Measurements from ENCODE around the gene NCK2.

NCK2 gene

DNA sequence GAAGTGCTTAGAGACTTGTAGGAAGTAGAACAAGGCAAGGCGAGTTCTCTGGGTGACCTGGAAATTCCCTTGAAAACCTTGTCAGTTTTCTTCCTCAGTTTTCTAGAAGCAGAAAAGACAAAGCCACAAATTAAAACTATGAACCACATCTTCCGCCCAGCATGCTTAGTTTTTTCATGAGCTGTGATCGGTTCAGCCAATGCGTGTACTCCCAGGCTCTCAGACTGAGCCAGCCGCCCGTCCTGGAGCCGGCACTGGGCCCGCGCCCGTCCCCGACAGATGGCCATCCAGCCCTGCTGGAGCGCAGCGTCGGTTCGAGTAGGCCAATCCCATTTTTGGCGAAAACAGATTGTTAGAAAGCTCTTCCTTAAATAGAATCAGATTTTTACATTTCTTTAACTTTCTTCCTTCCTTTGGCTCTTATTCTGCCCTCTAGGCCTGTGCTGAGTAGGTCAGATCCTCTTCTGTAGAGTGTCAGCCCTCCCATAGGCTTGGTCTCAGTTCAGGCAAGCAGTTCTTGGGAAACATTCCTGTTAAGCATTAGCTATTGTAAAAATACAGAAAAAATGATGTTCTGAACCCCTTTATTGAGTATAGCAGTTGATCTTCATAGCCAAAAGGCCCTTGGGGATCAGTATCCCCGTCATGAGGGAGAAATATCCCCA, 112.5 kb downstream of the NCK2 start:
- DNase-seq = no peak

DNA sequence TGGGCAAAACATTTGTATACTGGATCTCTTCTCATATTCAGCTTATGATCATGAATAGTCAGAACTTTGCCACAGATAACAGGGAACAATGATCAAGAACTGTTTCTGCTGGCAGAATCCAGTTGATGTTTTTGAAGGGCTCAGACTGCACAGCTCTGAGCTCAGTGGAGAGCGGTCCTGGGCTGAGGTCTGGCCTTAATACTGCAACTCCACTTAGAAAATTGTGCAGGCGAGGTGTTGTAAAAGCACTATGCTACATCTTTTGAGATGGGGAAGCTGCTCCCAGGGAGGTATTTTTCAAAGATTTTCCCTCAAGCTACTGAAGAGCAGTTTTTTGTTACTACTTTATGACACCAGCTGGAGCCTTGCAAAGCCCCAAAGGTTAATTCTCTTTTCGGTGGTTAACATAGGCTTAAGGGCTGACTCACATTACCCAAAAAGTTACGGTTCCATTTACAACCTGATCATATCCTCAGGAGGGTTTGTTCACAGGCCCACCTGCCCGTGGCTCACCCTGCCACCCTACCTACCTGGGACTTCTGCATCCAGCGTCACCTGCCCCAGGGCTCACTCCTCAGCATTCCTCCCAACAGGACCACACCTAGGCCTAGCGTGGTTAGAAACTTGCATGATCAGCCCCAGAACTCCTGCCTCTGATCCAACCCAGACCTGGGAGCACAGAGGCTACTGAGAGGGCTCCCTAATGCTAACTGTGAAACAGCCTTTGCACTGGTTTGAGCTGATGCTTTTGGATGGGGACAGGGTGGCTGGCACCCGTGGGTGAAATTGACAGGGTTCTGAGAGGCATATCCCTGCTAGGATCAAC, 114.4 kb downstream of the NCK2 start:
- no peak for DNase-seq

GRCh38 chr2:105859694-105859951, 114.9 kb downstream of the NCK2 start:
- no peak for DNase-seq

GRCh38 chr2:105860567-105860966, 115.9 kb downstream of the NCK2 start:
- DNase-seq = no peak

- DNase-seq = no peak
Measured at GRCh38 chr2:105861200-105861599, 116.5 kb downstream of the NCK2 start.

DNA sequence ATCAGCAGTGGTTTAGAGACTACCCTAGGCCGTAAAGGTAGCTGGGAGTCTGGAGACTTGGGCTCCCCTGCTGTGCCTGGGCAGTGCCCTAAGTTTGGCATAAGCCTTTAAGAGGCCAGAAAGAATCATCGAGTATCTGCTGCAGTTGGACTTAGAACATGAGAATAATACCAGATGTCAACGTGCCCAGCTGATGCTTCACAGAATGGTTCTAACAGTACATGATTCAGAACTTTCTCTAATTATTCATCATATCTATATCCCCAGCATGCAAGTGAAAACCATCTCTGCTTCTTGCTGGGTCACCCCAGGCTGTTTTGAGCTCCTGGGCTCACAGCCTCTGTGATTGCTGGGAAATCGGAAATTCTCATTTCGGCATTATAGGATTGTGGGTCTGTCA, 118.1 kb downstream of the NCK2 start:
- DNase-seq = no peak

DNA sequence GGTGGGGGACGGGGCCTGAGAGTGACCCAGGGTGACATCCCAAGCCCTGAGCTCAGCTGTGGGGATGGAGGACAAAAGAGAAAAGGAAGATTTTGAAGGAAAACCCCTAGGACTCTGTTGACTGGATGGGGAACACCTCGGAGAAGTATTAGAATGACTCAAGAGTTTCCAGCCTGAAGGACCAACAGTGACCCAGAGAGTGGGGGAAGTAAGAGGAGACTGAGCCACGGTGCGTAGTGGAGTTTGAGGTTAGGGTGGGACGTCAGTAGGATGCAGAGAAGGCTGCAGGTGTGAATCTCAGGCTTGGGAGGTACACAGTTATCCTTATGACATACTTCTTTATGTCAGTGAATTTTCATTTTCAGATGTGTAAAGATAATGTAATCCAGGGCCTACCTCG, 119.5 kb downstream of the NCK2 start:
- DNase-seq = no peak

- DNase-seq = no peak
Measured at GRCh38 chr2:105865222-105865913, 120.7 kb downstream of the NCK2 start.

DNA sequence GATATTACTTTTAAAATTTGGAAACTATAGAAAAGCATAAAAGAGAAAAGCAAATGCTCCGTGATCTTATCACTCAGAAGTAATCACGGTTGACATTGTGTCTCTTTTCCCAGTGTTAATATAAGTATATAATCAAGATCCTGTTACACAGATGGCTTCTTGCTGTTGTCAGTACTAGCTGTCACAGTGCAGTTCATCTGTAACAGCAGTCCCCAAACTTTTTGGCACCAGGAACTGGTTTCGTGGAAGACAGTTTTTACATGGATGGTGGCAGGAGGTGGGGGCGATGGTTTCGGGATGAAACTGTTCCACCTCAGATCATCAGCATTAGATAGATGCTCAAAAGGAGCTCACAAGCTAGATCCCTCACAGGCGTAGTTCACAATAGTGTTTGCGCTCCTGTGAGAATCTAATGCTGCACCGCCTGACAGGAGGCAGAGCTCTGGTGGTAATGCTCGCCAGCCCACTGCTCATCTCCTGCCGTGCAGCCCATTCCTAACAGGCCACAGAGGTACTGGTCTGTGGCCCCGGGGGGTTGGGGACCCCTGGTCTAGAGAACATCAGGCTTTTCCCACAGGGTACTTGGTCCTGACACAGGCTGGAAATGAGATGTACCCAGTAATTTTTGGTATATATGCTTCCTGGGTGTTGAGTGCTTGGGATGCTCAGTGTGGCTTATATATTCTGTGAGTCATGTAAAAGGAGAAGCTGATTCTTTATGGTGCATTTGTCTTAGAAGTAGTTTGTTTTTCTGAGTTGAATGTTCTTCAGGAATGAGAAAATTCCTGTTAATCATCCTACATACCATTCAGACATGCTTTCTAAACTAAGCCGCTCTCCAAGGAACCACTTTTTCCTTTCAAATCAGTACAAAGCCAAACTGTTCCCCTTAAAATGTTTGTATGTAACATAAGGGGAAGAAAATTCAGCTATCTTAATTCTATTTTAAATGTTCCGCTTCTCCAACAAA, 121.8 kb downstream of the NCK2 start:
- no peak for DNase-seq

- no peak for DNase-seq
Measured at GRCh38 chr2:105867587-105867986, 122.9 kb downstream of the NCK2 start.

DNA sequence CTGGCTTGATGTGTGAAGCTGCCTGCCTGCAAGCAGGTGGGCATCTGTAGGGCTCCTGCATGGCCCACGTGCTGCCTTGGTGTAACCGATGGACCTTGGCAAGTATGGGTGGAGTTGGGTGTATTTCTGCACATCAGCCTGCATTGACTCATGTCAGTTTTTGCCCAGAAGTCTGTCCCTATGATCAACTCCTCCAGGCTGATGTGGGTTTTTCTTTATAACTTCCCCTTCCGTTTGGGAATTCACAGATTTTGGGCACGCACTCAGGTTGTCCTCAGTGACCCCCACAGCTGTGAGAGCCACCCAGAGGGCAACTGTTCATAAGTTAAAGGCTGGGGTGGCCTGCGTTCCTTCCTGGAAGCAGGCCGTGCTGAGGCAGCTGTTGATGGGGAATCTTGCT, 123.3 kb downstream of the NCK2 start:
- no peak for DNase-seq

DNA sequence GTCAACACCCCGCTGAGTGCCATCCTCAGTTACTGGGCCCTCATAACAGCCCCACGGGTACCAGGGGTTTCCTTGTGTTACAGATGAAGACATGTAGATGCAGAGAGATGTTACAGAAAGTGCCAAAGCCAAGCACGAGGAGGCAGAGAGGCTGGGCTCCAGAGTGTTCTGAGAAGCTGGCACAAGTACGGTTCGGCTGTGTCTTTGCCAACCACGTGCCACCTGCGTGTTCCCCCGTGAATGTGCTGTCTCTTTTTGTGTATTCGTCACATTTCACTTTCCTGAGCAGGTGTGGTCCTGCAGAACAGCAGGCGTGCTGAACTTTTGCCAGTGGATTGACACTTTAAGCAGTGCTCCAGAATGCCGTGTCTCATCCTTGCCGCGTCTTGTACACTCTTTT, 124.6 kb downstream of the NCK2 start:
- no peak for DNase-seq

DNA sequence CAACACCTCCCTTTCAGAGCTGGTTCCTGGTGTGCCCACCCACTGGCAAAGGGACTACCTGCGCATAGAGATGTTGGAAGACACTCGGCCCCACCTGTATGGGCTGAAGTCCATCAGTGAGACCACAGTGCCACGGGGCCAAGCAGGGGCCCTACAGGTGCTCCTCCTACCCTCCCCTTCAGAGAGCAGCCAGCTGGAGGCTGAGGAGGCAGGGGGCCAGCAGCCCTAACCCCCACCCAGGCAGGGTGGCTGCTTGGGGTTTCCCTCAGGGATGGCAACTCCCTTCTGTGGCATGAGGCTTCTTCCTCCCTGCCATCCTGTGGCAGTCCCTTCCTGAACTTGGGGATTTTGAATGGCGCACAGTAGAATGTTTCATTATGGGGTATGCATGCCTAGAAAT, 125.3 kb downstream of the NCK2 start:
- DNase-seq = no peak

GRCh38 chr2:105870858-105871257, 126.1 kb downstream of the NCK2 start:
- DNase-seq = no peak

DNA sequence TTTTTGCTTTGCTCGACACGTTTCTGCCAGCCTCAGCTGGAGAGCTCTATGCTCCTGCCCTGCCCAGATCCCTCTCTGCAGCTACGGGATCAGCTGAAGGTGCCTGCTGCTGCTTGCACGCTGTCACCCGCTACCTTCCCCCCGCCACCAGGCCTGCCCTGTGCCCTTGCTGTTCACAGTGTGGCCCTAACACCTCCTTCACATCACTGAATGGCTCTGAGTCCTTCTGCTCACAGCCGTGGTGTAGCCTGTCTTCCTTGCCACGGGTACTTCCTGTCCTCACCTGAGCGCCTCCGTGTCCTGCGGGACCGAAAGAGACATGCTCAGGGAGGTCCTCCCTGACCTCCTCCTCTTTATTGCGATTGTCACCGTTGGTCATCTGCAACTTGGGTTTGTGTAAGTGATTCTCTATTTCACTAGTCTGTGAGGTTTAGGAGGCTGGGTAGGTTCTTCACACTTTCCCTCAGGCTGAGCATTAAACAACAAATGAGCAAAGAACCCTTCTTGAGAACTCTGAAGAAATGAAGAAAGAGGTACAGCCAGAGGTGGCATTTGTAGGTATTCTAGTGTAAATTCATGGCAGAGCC, 127.5 kb downstream of the NCK2 start:
- DNase-seq = no peak

DNA sequence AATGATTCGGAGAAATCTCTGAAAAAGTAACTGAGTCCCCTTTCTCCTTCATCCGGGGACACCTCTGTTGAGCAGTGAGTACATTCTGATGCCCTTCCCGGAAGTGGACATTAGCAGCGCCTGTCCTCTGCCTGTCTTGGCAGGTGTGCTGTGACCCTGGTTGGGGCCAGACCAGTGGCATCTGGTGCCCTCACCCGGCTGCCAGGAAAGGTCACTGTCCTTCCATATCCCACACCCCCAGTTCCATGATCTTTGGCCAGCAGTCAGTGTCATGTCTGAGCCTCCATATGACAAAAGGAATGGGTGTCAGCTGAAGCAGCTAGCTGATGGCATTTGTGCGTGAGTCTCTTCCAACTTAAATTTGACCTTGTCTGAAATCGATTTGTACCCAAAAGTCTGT, 128.1 kb downstream of the NCK2 start:
- no peak for DNase-seq

- DNase-seq = no peak
Measured at GRCh38 chr2:105873281-105873680, 128.6 kb downstream of the NCK2 start.

DNA sequence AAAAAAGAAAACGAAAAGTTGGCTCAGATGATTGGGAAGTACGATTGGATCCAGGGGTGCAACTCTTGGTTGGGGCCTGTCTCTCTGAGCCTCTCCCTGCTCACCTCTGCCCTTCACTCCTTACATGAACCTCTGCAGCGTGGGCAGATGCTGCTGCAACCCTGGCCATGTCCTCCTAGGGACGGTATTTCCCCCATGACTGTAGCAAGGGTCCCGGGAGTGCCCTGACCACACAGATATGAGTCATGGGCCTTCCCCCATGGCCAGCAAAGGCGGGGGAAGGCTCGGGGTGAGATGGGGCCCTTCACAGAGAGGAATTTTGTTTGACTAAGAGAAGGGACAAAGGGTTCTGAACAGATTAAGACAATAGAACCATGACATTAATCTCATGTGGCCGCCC, 129.0 kb downstream of the NCK2 start:
- no peak for DNase-seq

DNA sequence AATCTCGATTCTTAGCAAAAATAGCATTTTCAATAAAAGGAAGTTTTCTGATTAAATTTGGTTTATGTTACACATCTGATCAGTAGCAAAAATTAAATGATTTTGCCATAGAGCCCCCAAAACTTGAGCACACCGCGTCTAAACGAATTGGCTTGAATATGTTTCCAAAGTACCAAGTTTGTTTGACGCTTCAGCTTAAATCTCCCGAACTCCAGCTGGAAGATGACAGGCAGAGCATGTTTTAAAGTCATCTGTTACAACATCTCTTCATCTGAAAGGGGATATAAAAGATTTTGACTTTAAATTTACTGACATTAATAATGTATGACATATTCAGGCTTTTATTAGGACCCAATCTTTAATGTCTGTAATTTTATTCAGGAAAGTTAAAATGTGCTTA, 129.8 kb downstream of the NCK2 start:
- DNase-seq = no peak

- peak; percentile 45 for DNase-seq
Measured at GRCh38 chr2:105875241-105875640, 130.5 kb downstream of the NCK2 start.

GRCh38 chr2:105876191-105876590, 131.5 kb downstream of the NCK2 start:
- DNase-seq = no peak

DNA sequence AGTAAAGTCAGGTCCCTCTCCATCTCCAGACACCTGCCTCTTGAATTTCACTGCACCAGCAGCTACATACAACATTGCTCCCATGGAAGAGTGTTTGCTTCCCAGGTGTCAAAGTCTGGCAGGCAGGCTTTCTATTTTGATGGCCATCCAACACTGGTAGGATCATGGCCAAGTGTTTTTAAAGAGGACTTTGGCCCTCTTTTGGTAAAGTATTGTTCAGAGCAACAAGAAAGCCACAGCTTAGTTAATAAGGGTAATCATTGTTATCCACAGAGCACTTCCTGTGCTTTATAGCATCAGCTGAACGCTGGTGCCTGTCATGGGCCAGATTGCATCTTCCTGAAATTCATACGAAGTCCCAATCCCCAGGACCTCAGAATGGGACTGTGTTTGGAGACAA, 133.2 kb downstream of the NCK2 start:
- DNase-seq = peak; percentile 9
